ENCODE results near the gene CD274. TPM values are rescaled to one million over a fixed set of nuclear protein-coding genes. Genes with fewer than 3 reads are reported as not detected.
"Not testable (repeated sequence)": the region's sequence is repeated elsewhere in the genome, so short reads cannot be mapped to it uniquely, and the experiment has no call there.

CD274 gene
- total and polyA plus RNA-seq, 10 of the 15 experiments (the other 5 are each of a cell fraction or from before 2014, with no cell fraction given) = 9.4 to 128 (median 24.6) TPM

DNA sequence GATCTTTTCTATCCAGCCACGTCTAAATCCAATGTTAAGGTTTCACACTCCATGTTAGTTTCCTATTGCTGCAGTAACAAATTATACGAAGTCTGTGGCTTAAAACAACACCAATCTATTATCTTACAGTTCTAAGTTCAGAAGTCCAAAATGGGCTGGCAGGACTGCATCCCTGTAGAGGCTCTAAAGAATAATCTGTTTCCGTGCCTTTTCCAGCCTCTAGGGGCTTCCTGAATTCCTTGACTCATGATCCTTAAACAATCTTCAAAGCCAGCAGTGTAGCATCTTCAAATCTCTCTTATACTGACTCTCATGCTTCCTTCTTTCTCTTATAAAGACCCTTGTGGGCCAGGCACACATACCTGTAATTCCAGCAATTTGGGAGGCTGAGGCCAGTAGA, 19.4 kb upstream of the CD274 start:
- intact Hi-C loops (cut with micrococcal nuclease; ENCODE audit: unreplicated experiment) = no loop called here
- FAIRE-seq = no peak
- H3K79me2 ChIP-seq (ENCODE audit: control insufficient read depth, insufficient read depth, low read length) = peaks cover 3% of the 10 kb centered on the region
- WGBS (ENCODE audit: insufficient coverage, insufficient replicate concordance, low lambda C conversion rate, missing lambda C conversion rate) = 50% methylated on average over 3 of the region's 3 CpGs
- SMC1A ChIA-PET (ENCODE audit: uncharacterized antibody, unreplicated experiment) = interaction anchor here (3.7 kb wide), 1 partner anchor 10 kb away, joined by 14 read pairs; no protein-coding TSS in a partner anchor
- no TSS peak for BruUV-seq (replicated peaks)
- H3K4me2 ChIP-seq (ENCODE audit: control insufficient read depth, insufficient read depth) = no peak overlapping the region
- ATAC-seq = no peak
- POLR2A ChIA-PET = interaction anchor here (0.6 kb wide), 1 partner anchor 169 kb away, joined by 3 read pairs; no protein-coding TSS in a partner anchor
- in situ Hi-C loops (cut with MboI) = no loop called here
- RAD21 ChIA-PET (ENCODE audit: unreplicated experiment) = no interaction called here
- no peaks in the 10 kb centered on the region; the same call in 1 of the 3 replicates for H3K9me3 ChIP-seq (replicated peaks; ENCODE audit: control insufficient read depth, insufficient read depth, low read length)
- no peaks in the 10 kb centered on the region; the same call in 1 of the 2 replicates for H3K4me1 ChIP-seq (ENCODE audit: control insufficient read depth, insufficient read depth, low read length)
- H2AFZ ChIP-seq (ENCODE audit: control insufficient read depth, low read depth, low read length) = no peak overlapping the region
- H3K36me3 ChIP-seq (ENCODE audit: control insufficient read depth in 2 of 2, insufficient read depth in 2 of 2, low read length in 1 of 2) = peaks cover 1 to 6% of the 10 kb centered on the region in 2 experiments; a peak in 3 of 4 replicates
- no peaks in the 10 kb centered on the region for H3K27me3 ChIP-seq (replicated peaks in 1 of 2; ENCODE audit: control insufficient read depth in 2 of 2, insufficient read depth in 2 of 2, low read length in 1 of 2)
- no peak for DNase-seq (ENCODE audit: low read depth, low spot score)
- CTCF ChIA-PET = interaction anchor here (1.6 kb wide), 1 partner anchor 158 kb away, joined by 6 read pairs; no protein-coding TSS in a partner anchor
- TF ChIP-seq, protein P1, sequence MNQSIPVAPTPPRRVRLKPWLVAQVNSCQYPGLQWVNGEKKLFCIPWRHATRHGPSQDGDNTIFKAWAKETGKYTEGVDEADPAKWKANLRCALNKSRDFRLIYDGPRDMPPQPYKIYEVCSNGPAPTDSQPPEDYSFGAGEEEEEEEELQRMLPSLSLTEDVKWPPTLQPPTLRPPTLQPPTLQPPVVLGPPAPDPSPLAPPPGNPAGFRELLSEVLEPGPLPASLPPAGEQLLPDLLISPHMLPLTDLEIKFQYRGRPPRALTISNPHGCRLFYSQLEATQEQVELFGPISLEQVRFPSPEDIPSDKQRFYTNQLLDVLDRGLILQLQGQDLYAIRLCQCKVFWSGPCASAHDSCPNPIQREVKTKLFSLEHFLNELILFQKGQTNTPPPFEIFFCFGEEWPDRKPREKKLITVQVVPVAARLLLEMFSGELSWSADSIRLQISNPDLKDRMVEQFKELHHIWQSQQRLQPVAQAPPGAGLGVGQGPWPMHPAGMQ (IDR thresholded peaks at IDR 0.05; ENCODE audit: borderline replicate concordance) = no peak
- no peak for TF ChIP-seq NR2F1 (conservative IDR thresholded peaks at IDR 0.05)
- no peak for TF ChIP-seq SREBF2 (IDR thresholded peaks at IDR 0.05; ENCODE audit: low read length)
- TF ChIP-seq NFYB (IDR thresholded peaks at IDR 0.05; ENCODE audit: insufficient read depth, low read depth, low read length) = no peak
- TF ChIP-seq PAX5 (IDR thresholded peaks at IDR 0.05; ENCODE audit: borderline replicate concordance, low read depth, low read length) = no peak
- TF ChIP-seq POLR2A (IDR thresholded peaks at IDR 0.05; ENCODE audit: low read depth, low read length) = no peak
- H3K4me3 ChIP-seq = no peak overlapping the region
- H3K27ac ChIP-seq (ENCODE audit: control insufficient read depth, insufficient read depth) = no peak overlapping the region
- H4K20me1 ChIP-seq (ENCODE audit: control insufficient read depth, insufficient read depth) = no peaks in the 10 kb centered on the region
- no peak overlapping the region for H3K9ac ChIP-seq (ENCODE audit: control insufficient read depth, insufficient read depth, low read length)

DNA sequence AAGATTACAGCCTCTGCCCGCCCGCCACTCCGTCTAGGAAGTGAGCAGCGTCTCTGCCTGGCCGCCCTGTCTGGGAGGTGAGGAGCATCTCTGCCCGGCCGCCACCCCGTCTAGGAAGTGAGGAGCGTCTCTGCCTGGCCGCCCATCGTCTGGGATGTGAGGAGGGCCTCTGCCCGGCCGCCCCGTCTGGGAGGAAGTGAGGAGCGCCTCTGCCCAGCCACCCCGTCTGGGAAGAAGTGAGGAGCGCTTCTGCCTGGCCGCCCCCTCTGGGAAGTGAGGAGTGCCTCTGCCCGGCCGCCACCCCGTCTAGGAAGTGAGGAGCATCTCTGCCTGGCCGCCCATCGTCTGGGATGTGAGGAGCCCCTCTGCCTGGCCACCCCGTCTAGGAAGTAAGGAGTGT, 17.5 kb upstream of the CD274 start:
- FAIRE-seq; H4K20me1 ChIP-seq (ENCODE audit: control insufficient read depth, insufficient read depth); BruUV-seq (replicated peaks); H3K4me2 ChIP-seq (ENCODE audit: control insufficient read depth, insufficient read depth); H3K27me3 ChIP-seq (replicated peaks in 1 of 2; ENCODE audit: control insufficient read depth in 2 of 2, insufficient read depth in 2 of 2, low read length in 1 of 2); intact Hi-C loops (cut with micrococcal nuclease; ENCODE audit: unreplicated experiment); H3K27ac ChIP-seq (ENCODE audit: control insufficient read depth, insufficient read depth); H3K9me3 ChIP-seq (replicated peaks; ENCODE audit: control insufficient read depth, insufficient read depth, low read length); H2AFZ ChIP-seq (ENCODE audit: control insufficient read depth, low read depth, low read length); in situ Hi-C loops (cut with MboI); RAD21 ChIA-PET (ENCODE audit: unreplicated experiment); SMC1A ChIA-PET (ENCODE audit: uncharacterized antibody, unreplicated experiment); DNase-seq (ENCODE audit: low read depth, low spot score); ATAC-seq; H3K36me3 ChIP-seq (ENCODE audit: control insufficient read depth in 2 of 2, insufficient read depth in 2 of 2, low read length in 1 of 2); POLR2A ChIA-PET; H3K79me2 ChIP-seq (ENCODE audit: control insufficient read depth, insufficient read depth, low read length); H3K4me1 ChIP-seq (ENCODE audit: control insufficient read depth, insufficient read depth, low read length); H3K4me3 ChIP-seq; CTCF ChIA-PET; H3K9ac ChIP-seq (ENCODE audit: control insufficient read depth, insufficient read depth, low read length): not testable (repeated sequence)
- WGBS (ENCODE audit: insufficient coverage, insufficient replicate concordance, low lambda C conversion rate, missing lambda C conversion rate) = 96% methylated on average over 18 of the region's 24 CpGs

DNA sequence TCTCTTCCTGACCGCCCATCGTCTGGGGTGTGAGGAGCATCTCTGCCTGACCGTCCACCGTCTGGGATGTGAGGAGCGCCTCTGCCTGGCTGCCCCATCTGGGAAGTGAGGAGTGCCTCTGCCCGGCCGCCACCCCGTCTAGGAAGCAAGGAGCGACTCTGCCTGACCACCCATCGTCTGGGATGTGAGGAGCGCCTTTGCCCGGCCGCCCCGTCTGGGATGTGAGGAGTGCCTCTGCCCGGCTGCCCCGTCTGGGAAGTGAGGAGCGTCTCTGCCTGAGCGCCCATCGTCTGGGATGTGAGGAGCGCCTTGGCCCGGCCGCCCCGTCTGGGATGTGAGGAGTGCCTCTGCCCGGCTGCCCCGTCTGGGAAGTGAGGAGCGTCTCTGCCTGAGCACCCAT, 17.0 kb upstream of the CD274 start:
- BruUV-seq (replicated peaks); in situ Hi-C loops (cut with MboI): not testable (repeated sequence)
- 94% methylated on average over 26 of the region's 26 CpGs for WGBS (ENCODE audit: insufficient coverage, insufficient replicate concordance, low lambda C conversion rate, missing lambda C conversion rate)

More for the DNA sequence above, 17.0 kb upstream of the CD274 start:
- H3K4me1 ChIP-seq (ENCODE audit: control insufficient read depth, insufficient read depth, low read length); intact Hi-C loops (cut with micrococcal nuclease; ENCODE audit: unreplicated experiment); FAIRE-seq; DNase-seq (ENCODE audit: low read depth, low spot score); ATAC-seq; H4K20me1 ChIP-seq (ENCODE audit: control insufficient read depth, insufficient read depth); H3K9me3 ChIP-seq (replicated peaks; ENCODE audit: control insufficient read depth, insufficient read depth, low read length); RAD21 ChIA-PET (ENCODE audit: unreplicated experiment); H2AFZ ChIP-seq (ENCODE audit: control insufficient read depth, low read depth, low read length); H3K27me3 ChIP-seq (replicated peaks in 1 of 2; ENCODE audit: control insufficient read depth in 2 of 2, insufficient read depth in 2 of 2, low read length in 1 of 2); H3K27ac ChIP-seq (ENCODE audit: control insufficient read depth, insufficient read depth); SMC1A ChIA-PET (ENCODE audit: uncharacterized antibody, unreplicated experiment); CTCF ChIA-PET; H3K9ac ChIP-seq (ENCODE audit: control insufficient read depth, insufficient read depth, low read length); H3K4me2 ChIP-seq (ENCODE audit: control insufficient read depth, insufficient read depth); POLR2A ChIA-PET; H3K36me3 ChIP-seq (ENCODE audit: control insufficient read depth in 2 of 2, insufficient read depth in 2 of 2, low read length in 1 of 2); H3K4me3 ChIP-seq: not testable (repeated sequence)
- H3K79me2 ChIP-seq (ENCODE audit: control insufficient read depth, insufficient read depth, low read length) = peaks cover 11% of the 10 kb centered on the region

Measured in GM12878 (cell line).